Stimulated activated CD8-positive, alpha-beta memory T cell treated with anti-CD3 and anti-CD28 coated beads, Interleukin-7, amount 100 ng/mL, for 4 hours (primary cell): Measurements from ENCODE around the gene OR6C74.

Source experiments
- DNase-seq, 2 donors: peaks; one replicate each; pipeline ENCODE4 v3.0.0-alpha.2; 2020; ENCODE audit warnings: low read depth in 2 of 2

The OR6C74 gene

GRCh38 chr12:55244309-55244708, at the start of gene OR6C74:
OR6C74 (plus strand) TSS chr12:55244609; CDS start chr12:55247288, 2,679 bp downstream.
- DNase-seq: no peak

DNA sequence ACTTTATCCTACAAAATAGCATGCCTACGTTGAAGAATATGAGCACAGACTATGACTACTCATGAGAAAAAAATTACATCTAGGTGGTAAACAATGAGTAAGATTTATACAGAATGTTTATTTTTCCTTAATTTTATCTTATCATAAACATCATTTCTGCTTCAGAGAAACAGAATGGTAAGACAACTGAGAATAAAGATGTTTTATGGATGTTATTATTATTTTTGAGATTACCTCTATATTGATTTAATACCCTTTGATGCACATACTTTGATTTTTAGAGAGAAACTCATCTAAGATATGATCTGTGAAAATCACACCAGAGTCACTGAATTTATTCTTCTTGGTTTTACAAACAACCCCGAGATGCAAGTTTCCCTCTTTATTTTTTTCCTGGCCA, 23.7 kb upstream of the OR6C74 start, which contains the start of gene OR10A7:
TSS of gene OR10A7 (plus strand) at position 301 of the 400 bp plus-strand sequence. CDS start at position 301, 0 bp downstream.
- no peak for DNase-seq

- no peak for DNase-seq
These were observed 17.9 kb upstream of the OR6C74 start for GRCh38 chr12:55226523-55226922.

DNA sequence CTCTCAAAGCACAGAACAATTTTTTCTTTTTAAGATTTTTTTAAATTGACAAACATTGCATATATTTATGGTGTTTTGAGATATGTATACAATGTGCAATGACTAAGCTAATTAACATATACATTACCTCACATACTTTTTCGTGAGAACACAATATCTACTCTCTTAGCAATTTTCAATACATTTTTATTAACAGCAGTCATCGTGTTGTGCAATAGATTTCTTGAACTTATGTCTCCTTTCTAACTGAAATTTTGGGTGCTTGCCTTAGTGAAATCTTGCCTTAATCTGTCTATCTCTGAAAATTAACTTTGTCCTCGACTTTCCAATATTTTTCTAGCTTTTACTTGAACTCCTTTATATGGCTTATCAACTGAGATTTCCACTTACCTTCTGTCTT, 16.8 kb upstream of the OR6C74 start:
- no peak for DNase-seq

DNA sequence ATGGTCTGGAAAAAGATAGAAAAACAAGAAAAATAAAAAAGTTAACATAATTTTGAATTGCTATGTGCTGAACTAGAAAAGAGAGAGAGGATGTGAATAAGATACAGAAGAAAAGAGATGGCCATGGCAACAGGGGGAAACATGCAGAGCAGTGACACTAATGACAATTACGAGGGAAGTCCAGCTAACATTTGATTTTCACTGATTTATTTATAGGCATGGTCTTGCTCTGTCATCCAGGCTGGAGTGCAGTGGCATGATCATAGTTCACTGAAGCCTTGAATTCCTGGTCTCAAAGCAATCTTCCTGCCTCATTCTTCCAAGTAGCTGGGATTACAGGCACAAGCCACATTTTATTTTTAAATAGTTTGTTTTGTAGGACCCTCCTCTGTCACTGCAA, 1.8 kb downstream of the OR6C74 start:
- no peak for DNase-seq

DNA sequence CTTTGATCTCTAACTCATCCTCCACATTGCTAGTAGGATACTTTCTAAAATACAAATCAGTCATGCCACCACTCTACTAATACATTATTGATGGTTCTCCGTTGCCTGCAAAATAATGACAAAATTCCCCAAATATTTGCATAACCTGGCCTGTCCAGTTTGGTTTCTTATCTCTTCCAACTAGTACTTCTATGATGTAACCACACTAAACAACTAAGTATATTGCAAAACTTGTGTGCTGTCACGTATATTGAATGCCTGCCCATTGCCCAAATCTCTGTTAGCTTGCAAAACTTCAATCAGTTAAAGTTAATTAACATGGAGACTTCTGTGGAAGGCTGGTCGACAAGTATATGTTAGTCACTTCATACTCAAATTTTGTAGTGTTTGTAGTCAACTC, 6.5 kb downstream of the OR6C74 start:
- DNase-seq: no peak

DNA sequence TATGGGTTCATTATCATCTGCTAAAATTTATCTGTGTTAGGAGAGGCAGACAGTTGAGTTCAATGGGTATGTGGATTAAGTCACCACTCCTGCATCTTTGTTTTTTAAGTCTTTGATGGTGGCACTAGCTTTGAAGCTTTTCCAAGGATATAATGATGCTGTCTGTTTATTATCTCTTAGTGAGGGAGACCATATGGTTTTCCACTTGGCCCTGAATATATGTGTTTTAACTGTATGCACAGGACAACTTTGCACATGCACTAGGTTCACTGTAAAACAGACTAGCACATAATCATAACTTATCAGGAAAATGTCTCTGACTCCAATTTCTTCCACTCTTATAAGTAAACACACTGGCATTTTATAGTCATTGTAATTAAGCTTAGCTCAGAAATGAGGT, 8.9 kb downstream of the OR6C74 start:
- DNase-seq: no peak

- DNase-seq: no peak
These were observed 12.4 kb downstream of the OR6C74 start for GRCh38 chr12:55256831-55257230.

DNA sequence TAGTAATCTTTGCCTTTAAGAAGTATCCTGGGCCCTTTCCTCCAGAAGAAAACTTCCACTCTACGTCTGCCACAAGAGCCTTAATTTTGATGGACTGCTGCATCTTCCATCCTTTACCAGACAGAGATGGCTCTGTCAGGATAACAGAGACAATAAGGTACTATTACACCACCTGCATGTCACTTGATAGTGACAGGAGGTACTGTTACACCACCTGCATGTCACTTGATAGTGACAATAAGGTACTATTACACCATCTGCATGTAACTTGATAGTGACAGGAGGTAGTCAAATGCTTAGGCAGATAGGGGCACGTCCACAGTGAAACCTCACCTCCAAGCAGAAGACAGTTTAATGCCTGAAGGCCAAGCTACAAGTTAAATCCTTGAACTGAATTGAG, 13.9 kb downstream of the OR6C74 start:
- DNase-seq: no peak

DNA sequence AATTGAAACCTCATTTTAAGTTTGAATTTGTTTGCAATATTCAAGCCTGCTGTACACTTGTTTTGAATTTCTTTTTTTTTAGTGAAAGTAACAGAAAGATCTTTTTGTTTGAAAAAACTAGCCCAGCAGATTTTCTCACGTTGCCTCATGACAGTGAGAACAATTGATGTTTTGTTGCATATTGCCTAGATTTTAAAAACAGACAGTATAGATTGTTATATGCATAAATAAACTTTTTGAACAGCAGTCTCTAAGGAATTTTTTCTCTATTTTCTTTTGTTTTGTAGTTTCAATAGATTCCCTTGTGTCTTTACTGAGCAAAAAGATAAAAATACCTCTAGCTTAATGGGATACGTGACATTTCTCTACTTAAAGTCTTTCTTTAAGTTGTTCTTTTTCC, 36.6 kb downstream of the OR6C74 start:
- DNase-seq: no peak

- DNase-seq: no peak
These were observed 45.6 kb downstream of the OR6C74 start for GRCh38 chr12:55289999-55290398.
